ENCODE results near the gene TIGAR.

DNA sequence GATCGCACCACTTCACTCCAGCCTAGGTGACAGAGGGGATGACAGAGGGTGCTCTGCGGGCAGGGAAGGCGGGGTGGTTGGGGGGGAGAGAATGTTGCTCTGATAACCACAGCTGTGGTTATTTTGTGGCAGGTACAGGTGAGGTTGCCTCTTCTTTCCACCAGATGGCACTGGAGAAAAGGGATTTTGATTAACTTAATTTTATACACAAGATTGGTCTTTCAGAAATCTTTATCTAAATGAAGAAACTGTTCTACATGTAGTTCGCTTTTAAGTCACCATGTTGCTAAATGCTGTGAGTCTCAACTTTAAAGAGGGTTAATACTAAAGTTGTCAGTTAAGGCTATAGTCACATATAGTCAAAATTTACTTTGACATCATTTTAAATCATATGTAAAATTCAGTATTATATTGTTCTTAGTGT, 32.8 kb downstream of the TIGAR start:
- TF ChIP-seq, protein P1, sequence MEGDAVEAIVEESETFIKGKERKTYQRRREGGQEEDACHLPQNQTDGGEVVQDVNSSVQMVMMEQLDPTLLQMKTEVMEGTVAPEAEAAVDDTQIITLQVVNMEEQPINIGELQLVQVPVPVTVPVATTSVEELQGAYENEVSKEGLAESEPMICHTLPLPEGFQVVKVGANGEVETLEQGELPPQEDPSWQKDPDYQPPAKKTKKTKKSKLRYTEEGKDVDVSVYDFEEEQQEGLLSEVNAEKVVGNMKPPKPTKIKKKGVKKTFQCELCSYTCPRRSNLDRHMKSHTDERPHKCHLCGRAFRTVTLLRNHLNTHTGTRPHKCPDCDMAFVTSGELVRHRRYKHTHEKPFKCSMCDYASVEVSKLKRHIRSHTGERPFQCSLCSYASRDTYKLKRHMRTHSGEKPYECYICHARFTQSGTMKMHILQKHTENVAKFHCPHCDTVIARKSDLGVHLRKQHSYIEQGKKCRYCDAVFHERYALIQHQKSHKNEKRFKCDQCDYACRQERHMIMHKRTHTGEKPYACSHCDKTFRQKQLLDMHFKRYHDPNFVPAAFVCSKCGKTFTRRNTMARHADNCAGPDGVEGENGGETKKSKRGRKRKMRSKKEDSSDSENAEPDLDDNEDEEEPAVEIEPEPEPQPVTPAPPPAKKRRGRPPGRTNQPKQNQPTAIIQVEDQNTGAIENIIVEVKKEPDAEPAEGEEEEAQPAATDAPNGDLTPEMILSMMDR (IDR thresholded peaks at IDR 0.05; ENCODE audit: low read depth, low read length), result peak; percentile 53
- no peak for TF ChIP-seq EZH2phosphoT487 (IDR thresholded peaks at IDR 0.05; ENCODE audit: low read depth)

All from OCI-LY3 (cell line).